Measurements from ENCODE around the gene CCDC85B.
"Not testable (repeated sequence)": the region's sequence is repeated elsewhere in the genome, so short reads cannot be mapped to it uniquely, and the experiment has no call there.

The CCDC85B gene

GRCh38 chr11:65890324-65891218 is at the start of gene CCDC85B:
Gene CCDC85B (plus strand): TSS chr11:65890673. CDS start chr11:65890784, 111 bp downstream.
- ChIA-PET CTCF (interaction anchor here (0.8 to 19.3 kb wide), 30 partner anchors 8 to 301 kb away, joined by 3 to 535 read pairs (median 4); partner anchors contain the start of genes AP5B1, C11orf68, CFL1 and CTSW), POLR2A (interaction anchor here (0.6 to 2.2 kb wide), 9 partner anchors 10 to 466 kb away, joined by 3 to 25 read pairs (median 4); partner anchors contain the start of genes CFL1, FOSL1, MUS81 and PCNX3)
- peak; percentile 13 for TF ChIP-seq CTCF (IDR thresholded peaks at IDR 0.05; ENCODE audit: control extremely low read depth, extremely low read depth, low read depth, missing control alignments)
- DNase-seq (ENCODE audit: extremely low spot score) = peak; percentile 95

- ChIA-PET CTCF (no interaction called here), POLR2A (no interaction called here)
- TF ChIP-seq CTCF (IDR thresholded peaks at IDR 0.05; ENCODE audit: control extremely low read depth, extremely low read depth, low read depth, missing control alignments) = no peak
- no peak for DNase-seq (ENCODE audit: extremely low spot score)
These were observed 48.3 kb upstream of the CCDC85B start for GRCh38 chr11:65842144-65842543.

- TF ChIP-seq CTCF (IDR thresholded peaks at IDR 0.05; ENCODE audit: control extremely low read depth, extremely low read depth, low read depth, missing control alignments) = no peak
- ChIA-PET POLR2A (interaction anchor here (0.7 kb wide), 1 partner anchor 40 kb away, joined by 6 read pairs; no protein-coding TSS in a partner anchor), CTCF (interaction anchor here (1.2 to 1.8 kb wide), 3 partner anchors 8 to 35 kb away, joined by 4 read pairs; no protein-coding TSS in a partner anchor)
- no peak for DNase-seq (ENCODE audit: extremely low spot score)
These were observed 46.7 kb upstream of the CCDC85B start for GRCh38 chr11:65843811-65844210.

- ChIA-PET CTCF (interaction anchor here (1.2 to 3.3 kb wide), 4 partner anchors 8 to 65 kb away, joined by 4 to 16 read pairs (median 4); no protein-coding TSS in a partner anchor), POLR2A (interaction anchor here (0.7 kb wide), 2 partner anchors 10 to 40 kb away, joined by 6 to 10 read pairs; no protein-coding TSS in a partner anchor)
- DNase-seq (ENCODE audit: extremely low spot score) = no peak
- no peak for TF ChIP-seq CTCF (IDR thresholded peaks at IDR 0.05; ENCODE audit: control extremely low read depth, extremely low read depth, low read depth, missing control alignments)
These were observed 46.1 kb upstream of the CCDC85B start for GRCh38 chr11:65844231-65844872.

- TF ChIP-seq CTCF (IDR thresholded peaks at IDR 0.05; ENCODE audit: control extremely low read depth, extremely low read depth, low read depth, missing control alignments) = no peak
- ChIA-PET POLR2A (interaction anchor here (0.6 to 1.7 kb wide), 6 partner anchors 9 to 121 kb away, joined by 3 to 7 read pairs (median 4); no protein-coding TSS in a partner anchor), CTCF (interaction anchor here (1.2 to 3.8 kb wide), 5 partner anchors 16 to 137 kb away, joined by 4 to 20 read pairs (median 7); partner anchors contain the start of gene FIBP)
- no peak for DNase-seq (ENCODE audit: extremely low spot score)
These were observed 42.7 kb upstream of the CCDC85B start for GRCh38 chr11:65847746-65848145.

- DNase-seq (ENCODE audit: extremely low spot score) = not testable (repeated sequence)
- ChIA-PET CTCF (interaction anchor here (1.9 to 3.8 kb wide), 3 partner anchors 11 to 40 kb away, joined by 7 to 20 read pairs (median 9); partner anchors contain the start of genes FIBP and MUS81), POLR2A (interaction anchor here (0.7 to 1.7 kb wide), 5 partner anchors 10 to 265 kb away, joined by 3 to 7 read pairs (median 4); no protein-coding TSS in a partner anchor)
These were observed 41.8 kb upstream of the CCDC85B start for GRCh38 chr11:65848693-65849092.
